H1 (cell line): Measurements from ENCODE around the gene HDAC7. TPM values are rescaled to one million over a fixed set of nuclear protein-coding genes. Genes with fewer than 3 reads are reported as not detected.
A peak's percentile ranks its signal among the peaks of the same experiment; 100 is the strongest.

Source experiments
- JUND ChIP-seq: IDR thresholded peaks from 2 replicates; pipeline ENCODE4 v1.6.1; 2011; ENCODE audit warnings: mild to moderate bottlenecking, improper control_type of control experiment, low read length
- KDM5A ChIP-seq: fragments of 200-600 bp; IDR thresholded peaks from 2 replicates; pipeline ENCODE4 v1.7.1; 2012; ENCODE audit warnings: mild to moderate bottlenecking, low read length, inconsistent platforms, mixed read lengths
- MAFK ChIP-seq: IDR thresholded peaks from 2 replicates; pipeline ENCODE4 v1.6.1; 2012; ENCODE audit warnings: low read depth, mild to moderate bottlenecking, improper control_type of control experiment, low read length
- RAD21 ChIP-seq, 2 experiments: IDR thresholded peaks in 1 of 2; conservative IDR thresholded peaks in 1 of 2; 2 replicates each; pipeline ENCODE4 v1.6.1; 2011; ENCODE audit warnings: low read depth in 2 of 2, low read length in 2 of 2, improper control_type of control experiment in 1 of 2, inconsistent platforms in 1 of 2, mild to moderate bottlenecking in 1 of 2, moderate library complexity in 1 of 2
- SAP30 ChIP-seq: fragments of 300-600 bp; sonication (generic); IDR thresholded peaks from 2 replicates; pipeline ENCODE4 v1.7.1; 2012; ENCODE audit warnings: low read length, moderate library complexity, mild to moderate bottlenecking, inconsistent platforms; ENCODE audit not compliant: insufficient read depth, insufficient replicate concordance
- TCF12 ChIP-seq: IDR thresholded peaks from 2 replicates; pipeline ENCODE4 v1.6.1; 2011; ENCODE audit warnings: low read depth, mild to moderate bottlenecking, low read length
- polyA plus RNA-seq, 7 experiments: library from polyadenylated mRNA; depleted of rRNA in 3 of 7; stranded (reverse) in 5 of 7; unstranded in 2 of 7; fragments of >200 nt in 5 of 7; fragments of 200-250 nt in 2 of 7; gene quantifications; 1 replicate in 5 of 7; 2 replicates in 1 of 7; 4 replicates in 1 of 7; pipeline versions ENCODE4 v1.2.1 to v1.2.3, GENCODE V29; 2011 to 2013; ENCODE audit warnings: missing spikeins in 2 of 7, mixed read lengths in 2 of 7
- total RNA-seq: library from RNA; stranded (reverse); fragmentation: NEBNext Ultra II Directional; extraction: Animal tissue kit (Norgen Biotek cat#: 25700); gene quantifications from 2 replicates; pipeline ENCODE4 v1.2.1, GENCODE V29; 2021
- TF ChIP-seq, protein P1 (sequence below), 3 experiments: IDR thresholded peaks; 1 replicate in 2 of 3; 2 replicates in 1 of 3; pipeline versions ENCODE4 v1.5.1 to v1.6.1; 2011; ENCODE audit warnings: low read length in 3 of 3, mild to moderate bottlenecking in 3 of 3, inconsistent platforms in 2 of 3, low read depth in 1 of 3, moderate library complexity in 1 of 3; ENCODE audit not compliant: insufficient read depth in 1 of 3; ENCODE audit errors: control extremely low read depth in 1 of 3

Gene HDAC7
- total and polyA plus RNA-seq, 2 of the 8 experiments (the other 6 are each of a cell fraction or from before 2014, with no cell fraction given), result 25.5 to 84.9 TPM

DNA sequence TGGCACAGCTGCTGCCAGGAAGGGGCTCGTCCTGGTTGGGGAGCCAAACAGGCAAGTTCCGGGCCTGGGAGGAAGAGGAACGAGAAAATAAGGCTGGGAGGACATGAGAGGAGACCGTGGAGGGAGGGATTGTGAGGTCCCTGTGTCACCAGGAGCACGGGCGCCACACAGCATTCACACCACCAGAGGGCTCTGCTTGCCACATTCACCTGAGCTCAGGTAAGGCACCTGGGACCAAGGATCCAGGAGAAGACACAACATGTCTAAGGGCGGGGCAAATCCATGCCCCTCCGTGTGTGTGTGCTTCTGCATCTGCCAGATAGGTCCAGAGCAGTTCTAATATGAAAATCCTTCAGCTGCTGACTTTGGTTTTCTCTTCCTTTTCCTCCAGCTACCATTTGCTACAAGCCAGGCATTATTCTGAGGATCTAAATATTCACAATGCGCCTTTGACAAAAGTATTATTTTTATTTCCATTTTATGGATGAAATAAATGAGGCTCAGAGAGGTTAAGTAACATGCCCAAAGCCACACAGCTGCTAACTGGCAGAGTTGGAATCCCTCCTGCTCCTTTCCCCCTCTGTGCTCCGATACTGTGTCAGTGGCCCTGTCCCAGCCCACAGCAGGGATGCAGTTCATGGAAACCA is 75.6 kb downstream of the HDAC7 start (continued):
- TF ChIP-seq MAFK, result no peak
- TF ChIP-seq, protein P1, sequence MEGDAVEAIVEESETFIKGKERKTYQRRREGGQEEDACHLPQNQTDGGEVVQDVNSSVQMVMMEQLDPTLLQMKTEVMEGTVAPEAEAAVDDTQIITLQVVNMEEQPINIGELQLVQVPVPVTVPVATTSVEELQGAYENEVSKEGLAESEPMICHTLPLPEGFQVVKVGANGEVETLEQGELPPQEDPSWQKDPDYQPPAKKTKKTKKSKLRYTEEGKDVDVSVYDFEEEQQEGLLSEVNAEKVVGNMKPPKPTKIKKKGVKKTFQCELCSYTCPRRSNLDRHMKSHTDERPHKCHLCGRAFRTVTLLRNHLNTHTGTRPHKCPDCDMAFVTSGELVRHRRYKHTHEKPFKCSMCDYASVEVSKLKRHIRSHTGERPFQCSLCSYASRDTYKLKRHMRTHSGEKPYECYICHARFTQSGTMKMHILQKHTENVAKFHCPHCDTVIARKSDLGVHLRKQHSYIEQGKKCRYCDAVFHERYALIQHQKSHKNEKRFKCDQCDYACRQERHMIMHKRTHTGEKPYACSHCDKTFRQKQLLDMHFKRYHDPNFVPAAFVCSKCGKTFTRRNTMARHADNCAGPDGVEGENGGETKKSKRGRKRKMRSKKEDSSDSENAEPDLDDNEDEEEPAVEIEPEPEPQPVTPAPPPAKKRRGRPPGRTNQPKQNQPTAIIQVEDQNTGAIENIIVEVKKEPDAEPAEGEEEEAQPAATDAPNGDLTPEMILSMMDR (IDR thresholded peaks at IDR 0.05; ENCODE audit: control extremely low read depth in 1 of 3, insufficient read depth in 1 of 3, low read depth in 1 of 3, low read length in 3 of 3), result peak in 2 of 3 experiments; percentile 95 to 97; a peak in 3 of 4 replicates
- TF ChIP-seq TCF12, result peak; percentile 67; the same call in 1 of the 2 replicates
- TF ChIP-seq RAD21 (IDR thresholded peaks at IDR 0.05 in 1 of 2, conservative IDR thresholded peaks at IDR 0.05 in 1 of 2; ENCODE audit: low read depth in 2 of 2, low read length in 2 of 2), result peak; percentile 84 to 88
- peak; percentile 22; the same call in 1 of the 2 replicates for TF ChIP-seq JUND
- no peak for TF ChIP-seq KDM5A
- no peak for TF ChIP-seq SAP30
- TF ChIP-seq, all 59 proteins: peak for 9
